HCT116 (cell line): Measurements from ENCODE around the gene AURKAIP1. TPM values are rescaled to one million over a fixed set of nuclear protein-coding genes. Genes with fewer than 3 reads are reported as not detected.
A peak's percentile ranks its signal among the peaks of the same experiment; 100 is the strongest.

Source experiments
- ATAC-seq: fragments of 200-7000 bp; cut with Tn5 transposase; 2 replicates; pipeline ENCODE4 v1.9.1; 2020; ENCODE audit warnings: mild to moderate bottlenecking, moderate library complexity
- BruUV-seq: library from RNA; stranded (reverse); fragments of 400-500 nt; replicated peaks from 2 replicates; lab custom pipeline; 2021; lab: Mats Ljungman, UMichigan
- CTCF ChIA-PET: fragments of 300-600 bp; sonication (Branson Sonifier 250); formaldehyde crosslinking; loops from one replicate; lab custom pipeline; 2021; ENCODE audit warnings: antibody characterized with exemption; lab: Charles Lee
- POLR2A ChIA-PET: fragments of 300-600, 350-600 bp; sonication (Branson Sonifier 250); formaldehyde crosslinking; loops from one replicate; lab custom pipeline; 2021; ENCODE audit warnings: antibody characterized with exemption; lab: Charles Lee
- RAD21 ChIA-PET, 2 experiments: fragments of 300-600 bp; sonication (Branson Sonifier 250); formaldehyde crosslinking; loops; one replicate each; lab custom pipeline; 2023; ENCODE audit warnings: low total read pairs in 2 of 2; ENCODE audit not compliant: uncharacterized antibody in 2 of 2, unreplicated experiment in 2 of 2, low non-redundant PET in 1 of 2; lab: Charles Lee
- DNase-seq: peaks from one replicate; pipeline ENCODE4 v3.0.0-alpha.2; 2010; ENCODE audit warnings: low read depth, low spot score
- H2AFZ ChIP-seq: fragments of 200-600 bp; shearing (Covaris generic), sonication (generic); 2 replicates; pipeline ENCODE4 v1.6.1; 2017; ENCODE audit warnings: low read depth, mixed run types, mixed read lengths, antibody characterized with exemption, low read length; ENCODE audit not compliant: poor library complexity, severe bottlenecking
- H3K27ac ChIP-seq: 2 replicates; pipeline ENCODE4 v1.5.1; 2012; ENCODE audit warnings: low read depth, low read length
- H3K27me3 ChIP-seq: fragments of 200-600 bp; sonication (generic); 2 replicates; pipeline ENCODE4 v1.6.1; 2016; ENCODE audit warnings: mixed run types, low read length, mixed read lengths; ENCODE audit not compliant: insufficient read depth
- H3K36me3 ChIP-seq, 2 experiments: fragments of 200-500 bp in 1 of 2; fragments of 200-600 bp in 1 of 2; sonication (Bioruptor generic) in 1 of 2; sonication (generic) in 1 of 2; 2 replicates each; pipeline versions ENCODE4 v1.5.1 to v1.6.1; 2014 to 2016; ENCODE audit warnings: low read length in 2 of 2, inconsistent platforms in 1 of 2, mixed read lengths in 1 of 2, mixed run types in 1 of 2; ENCODE audit not compliant: insufficient read depth in 2 of 2, control insufficient read depth in 1 of 2
- H3K4me1 ChIP-seq, 2 experiments: fragments of 200-600 bp in 1 of 2; sonication (generic) in 1 of 2; 2 replicates each; pipeline versions ENCODE4 v1.5.1 to v1.6.1; 2012 to 2017; ENCODE audit warnings: low read length in 2 of 2, inconsistent platforms in 1 of 2, mild to moderate bottlenecking in 1 of 2, mixed read lengths in 1 of 2, mixed run types in 1 of 2, moderate library complexity in 1 of 2; ENCODE audit not compliant: insufficient read depth in 2 of 2, control insufficient read depth in 1 of 2
- H3K4me2 ChIP-seq: fragments of 200-600 bp; sonication (generic); 2 replicates; pipeline ENCODE4 v1.6.1; 2017; ENCODE audit warnings: mixed run types, low read length, mixed read lengths
- H3K4me3 ChIP-seq, 2 experiments: fragments of 200-600 bp in 1 of 2; sonication (generic) in 1 of 2; replicated peaks in 1 of 2; 2 replicates each; pipeline ENCODE4 v1.5.1; 2011 to 2016; ENCODE audit warnings: low read length in 2 of 2, control low read depth in 1 of 2, low read depth in 1 of 2, mild to moderate bottlenecking in 1 of 2, mixed read lengths in 1 of 2, mixed run types in 1 of 2
- H3K79me2 ChIP-seq: fragments of 200-600 bp; sonication (generic); 2 replicates; pipeline ENCODE4 v1.6.1; 2017; ENCODE audit warnings: mild to moderate bottlenecking, mixed run types, low read length, moderate library complexity, mixed read lengths; ENCODE audit not compliant: insufficient read depth
- H3K9ac ChIP-seq: fragments of 200-600 bp; sonication (generic); 2 replicates; pipeline ENCODE4 v1.6.1; 2016; ENCODE audit warnings: low read length, mixed read lengths
- H3K9me2 ChIP-seq: fragments of 200-600 bp; sonication (generic), shearing (Covaris generic); 2 replicates; pipeline ENCODE4 v1.6.1; 2017; ENCODE audit warnings: mixed run types, mild to moderate bottlenecking, moderate library complexity; ENCODE audit not compliant: insufficient read depth
- H3K9me3 ChIP-seq, 2 experiments: fragments of 200-500 bp in 1 of 2; fragments of 200-600 bp in 1 of 2; sonication (Bioruptor generic) in 1 of 2; sonication (generic) in 1 of 2; 2 replicates each; pipeline ENCODE4 v1.6.1; 2014 to 2017; ENCODE audit warnings: low read length in 2 of 2, mixed read lengths in 2 of 2, inconsistent platforms in 1 of 2, low read depth in 1 of 2, mild to moderate bottlenecking in 1 of 2, mixed run types in 1 of 2, moderate library complexity in 1 of 2; ENCODE audit not compliant: control insufficient read depth in 1 of 2, insufficient read depth in 1 of 2
- H4K20me1 ChIP-seq: fragments of 200-600 bp; sonication (generic), shearing (Covaris generic); 2 replicates; pipeline ENCODE4 v1.6.1; 2017; ENCODE audit warnings: mixed run types, mild to moderate bottlenecking, moderate library complexity; ENCODE audit not compliant: insufficient read depth
- ELF1 ChIP-seq: IDR thresholded peaks from 2 replicates; pipeline ENCODE4 v1.6.1; 2012; ENCODE audit warnings: low read depth, borderline replicate concordance
- POLR2AphosphoS5 ChIP-seq: IDR thresholded peaks from 2 replicates; pipeline ENCODE4 v1.6.1; 2011; ENCODE audit warnings: mild to moderate bottlenecking, low read depth, low read length, moderate library complexity
- SIN3A ChIP-seq: IDR thresholded peaks from 2 replicates; pipeline ENCODE4 v1.6.1; 2012; ENCODE audit warnings: low read depth
- SRF ChIP-seq: IDR thresholded peaks from 2 replicates; pipeline ENCODE4 v1.6.1; 2012; ENCODE audit warnings: low read depth
- ZNF274 ChIP-seq: fragments of 200-500 bp; sonication (Bioruptor generic); IDR thresholded peaks from 2 replicates; pipeline ENCODE4 v1.6.1; 2014; ENCODE audit warnings: mild to moderate bottlenecking, low read depth, low read length, inconsistent platforms
- intact Hi-C: fragments of 100-400 bp; cut with micrococcal nuclease; formaldehyde crosslinking; loops from 2 replicates; pipeline ENCODE4 v1.10.0; 2022
- total RNA-seq: library from RNA; stranded (reverse); gene quantifications from one replicate; pipeline ENCODE4 v1.2.1, GENCODE V29; 2021; ENCODE audit not compliant: unreplicated experiment
- TF ChIP-seq, protein P1 (sequence below): IDR thresholded peaks from 2 replicates; pipeline ENCODE4 v1.6.1; 2012

Gene AURKAIP1
- total RNA-seq, 1 experiment from 2014 or later = 200 TPM

DNA sequence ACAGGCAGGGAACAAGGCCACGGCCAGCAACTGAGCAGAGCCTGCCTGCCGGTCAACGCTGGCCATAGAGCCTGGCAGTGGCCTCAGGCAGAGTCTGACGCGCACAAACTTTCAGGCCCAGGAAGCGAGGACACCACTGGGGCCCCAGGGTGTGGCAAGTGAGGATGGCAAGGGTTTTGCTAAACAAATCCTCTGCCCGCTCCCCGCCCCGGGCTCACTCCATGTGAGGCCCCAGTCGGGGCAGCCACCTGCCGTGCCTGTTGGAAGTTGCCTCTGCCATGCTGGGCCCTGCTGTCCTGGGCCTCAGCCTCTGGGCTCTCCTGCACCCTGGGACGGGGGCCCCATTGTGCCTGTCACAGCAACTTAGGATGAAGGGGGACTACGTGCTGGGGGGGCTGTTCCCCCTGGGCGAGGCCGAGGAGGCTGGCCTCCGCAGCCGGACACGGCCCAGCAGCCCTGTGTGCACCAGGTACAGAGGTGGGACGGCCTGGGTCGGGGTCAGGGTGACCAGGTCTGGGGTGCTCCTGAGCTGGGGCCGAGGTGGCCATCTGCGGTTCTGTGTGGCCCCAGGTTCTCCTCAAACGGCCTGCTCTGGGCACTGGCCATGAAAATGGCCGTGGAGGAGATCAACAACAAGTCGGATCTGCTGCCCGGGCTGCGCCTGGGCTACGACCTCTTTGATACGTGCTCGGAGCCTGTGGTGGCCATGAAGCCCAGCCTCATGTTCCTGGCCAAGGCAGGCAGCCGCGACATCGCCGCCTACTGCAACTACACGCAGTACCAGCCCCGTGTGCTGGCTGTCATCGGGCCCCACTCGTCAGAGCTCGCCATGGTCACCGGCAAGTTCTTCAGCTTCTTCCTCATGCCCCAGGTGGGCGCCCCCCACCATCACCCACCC is 43.7 kb downstream of the AURKAIP1 start, which contains the start of gene TAS1R3:
Gene TAS1R3 (plus strand): TSS at position 213 of the 898 bp plus-strand sequence. CDS start 66 bp downstream, at position 279.
- no peaks in the 10 kb centered on the region for H3K27me3 ChIP-seq
- H2AFZ ChIP-seq = no peak within 1 kb of the TSS
- intact Hi-C loops = no loop called here
- no peaks in the 10 kb centered on the region for H3K9me3 ChIP-seq
- peak within 1 kb of the TSS; percentile 27 for H3K4me2 ChIP-seq
- no peak within 1 kb of the TSS for H3K4me3 ChIP-seq
- CTCF ChIA-PET = no interaction called here
- BruUV-seq = no TSS peak
- RAD21 ChIA-PET = no interaction called here
- no peaks in the 10 kb centered on the region for H3K9me2 ChIP-seq
- DNase-seq = no peak
- H3K9ac ChIP-seq = no peak within 1 kb of the TSS
- H4K20me1 ChIP-seq = no peaks in the 10 kb centered on the region
- H3K4me1 ChIP-seq = peaks cover 10 to 33% of the 10 kb centered on the region in 2 experiments; a peak in 3 of 4 replicates
- TF ChIP-seq SIN3A = no peak
- TF ChIP-seq POLR2AphosphoS5 = 0 out of 2 replicates have a peak, but pooled peaks have one; percentile 10
- TF ChIP-seq, all 23 proteins: peak for 1
- no peak for ATAC-seq
- Histone ChIP-seq H3K36me3 (no peaks in the 10 kb centered on the region; a peak in 1 of 4 replicates), H3K79me2 (peaks cover 4% of the 10 kb centered on the region; the same call in 1 of the 2 replicates), H3K27ac (peak within 1 kb of the TSS; percentile 30; the same call in 1 of the 2 replicates)
- POLR2A ChIA-PET = interaction anchor here (0.6 kb wide), 1 partner anchor 416 kb away, joined by 6 read pairs; no protein-coding TSS in a partner anchor

DNA sequence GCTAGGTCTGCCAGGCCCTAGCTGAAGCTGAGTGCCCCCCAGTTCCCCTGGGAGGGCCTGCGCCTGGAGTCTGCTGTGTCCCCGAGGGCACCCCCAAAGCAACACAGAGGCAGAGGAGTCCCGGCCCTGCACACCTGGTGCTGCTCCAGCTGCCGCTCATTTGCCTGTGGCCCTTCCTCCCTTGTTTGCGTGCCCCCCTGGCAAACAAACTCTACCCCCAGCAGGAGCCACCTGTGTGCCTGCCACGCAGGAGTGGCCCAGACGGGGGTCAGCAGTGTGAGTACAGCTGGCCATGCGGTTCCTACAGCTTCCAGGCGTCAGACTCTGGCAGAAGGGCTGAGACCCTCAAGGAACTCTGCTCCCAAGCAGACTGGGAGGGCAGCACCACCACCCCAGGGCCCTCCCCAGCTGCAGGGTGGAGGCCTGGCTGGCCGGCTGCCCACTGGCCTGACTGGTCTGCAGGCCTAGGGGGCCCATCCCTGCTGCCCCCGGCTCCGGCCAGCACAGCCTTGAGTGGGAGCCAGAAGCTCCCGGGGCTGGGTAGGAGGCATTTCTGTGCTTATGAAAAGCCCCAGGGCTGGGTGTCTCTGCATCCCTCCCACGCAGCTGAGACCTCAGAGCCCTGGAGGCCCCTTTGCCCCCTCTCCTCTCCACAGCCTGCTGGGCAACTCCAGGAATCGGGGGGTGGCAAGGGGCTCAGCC is 44.5 kb downstream of the AURKAIP1 start:
- intact Hi-C loops = no loop called here

More for the DNA sequence above, 44.5 kb downstream of the AURKAIP1 start:
- Histone ChIP-seq H2AFZ (no peak overlapping the region), H3K4me3 (no peak overlapping the region), H3K9me3 (no peaks in the 10 kb centered on the region), H3K9ac (no peak overlapping the region), H3K27ac (peak overlapping the region; percentile 30; the same call in 1 of the 2 replicates), H3K36me3 (no peaks in the 10 kb centered on the region), H4K20me1 (no peaks in the 10 kb centered on the region), H3K4me1 (peaks cover 14 to 39% of the 10 kb centered on the region in 2 experiments; a peak in 3 of 4 replicates), H3K4me2 (peak overlapping the region; percentile 27; the same call in 1 of the 2 replicates), H3K27me3 (no peaks in the 10 kb centered on the region), H3K79me2 (peaks cover 12% of the 10 kb centered on the region), H3K9me2 (no peaks in the 10 kb centered on the region)
- TF ChIP-seq, protein P1, sequence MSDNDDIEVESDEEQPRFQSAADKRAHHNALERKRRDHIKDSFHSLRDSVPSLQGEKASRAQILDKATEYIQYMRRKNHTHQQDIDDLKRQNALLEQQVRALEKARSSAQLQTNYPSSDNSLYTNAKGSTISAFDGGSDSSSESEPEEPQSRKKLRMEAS = no peak
- TF ChIP-seq SRF = no peak
- TF ChIP-seq ZNF274 = no peak
- TF ChIP-seq ELF1 = no peak
- CTCF ChIA-PET = no interaction called here
- POLR2A ChIA-PET = no interaction called here
- no TSS peak for BruUV-seq
- DNase-seq (no peak), ATAC-seq (no peak)
- RAD21 ChIA-PET = no interaction called here
